Measurements from ENCODE around the gene NPS.

The NPS gene, protein sequence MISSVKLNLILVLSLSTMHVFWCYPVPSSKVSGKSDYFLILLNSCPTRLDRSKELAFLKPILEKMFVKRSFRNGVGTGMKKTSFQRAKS

DNA sequence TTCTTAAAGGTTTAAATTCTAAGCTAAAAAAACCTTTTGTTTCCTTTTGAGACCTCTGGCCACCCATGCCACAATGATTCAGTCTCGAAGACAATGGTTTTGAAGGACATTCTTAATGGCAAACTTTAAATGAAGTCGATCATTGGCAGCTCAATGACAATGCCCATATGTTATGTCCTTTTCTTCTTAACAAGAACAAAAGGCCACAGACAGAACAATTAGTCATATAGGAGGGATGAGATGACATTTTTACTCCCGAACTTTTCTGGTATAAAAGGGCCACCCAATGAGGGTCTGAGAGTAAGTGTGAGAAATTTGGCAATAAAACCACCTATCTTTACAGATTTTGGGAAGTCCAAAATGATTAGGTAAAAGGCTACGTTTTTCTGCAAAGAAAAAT, at the start of gene NPS:
TSS of gene NPS (plus strand) at position 301 of the 400 bp plus-strand sequence. CDS start at position 361, 60 bp downstream.
- no peak for FAIRE-seq

DNA sequence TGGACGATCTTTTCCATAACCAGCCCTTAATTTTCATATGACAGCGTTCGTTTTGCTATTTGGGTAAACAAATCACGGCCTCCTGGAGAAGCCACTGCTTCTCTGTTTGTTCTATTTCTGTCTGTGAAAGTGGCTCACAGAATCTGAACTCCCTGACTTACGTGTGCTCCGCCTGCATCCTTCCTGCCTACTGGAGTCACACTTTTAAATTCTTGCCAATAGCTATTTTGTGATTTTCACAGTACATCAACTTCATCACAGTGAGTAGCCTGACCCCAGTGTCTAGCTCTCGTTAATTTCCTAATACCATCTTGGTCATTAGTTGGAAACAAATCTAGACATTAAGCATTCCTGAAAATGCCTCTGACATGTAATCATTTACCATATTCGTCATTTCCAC, 49.0 kb upstream of the NPS start:
- no peak for FAIRE-seq

DNA sequence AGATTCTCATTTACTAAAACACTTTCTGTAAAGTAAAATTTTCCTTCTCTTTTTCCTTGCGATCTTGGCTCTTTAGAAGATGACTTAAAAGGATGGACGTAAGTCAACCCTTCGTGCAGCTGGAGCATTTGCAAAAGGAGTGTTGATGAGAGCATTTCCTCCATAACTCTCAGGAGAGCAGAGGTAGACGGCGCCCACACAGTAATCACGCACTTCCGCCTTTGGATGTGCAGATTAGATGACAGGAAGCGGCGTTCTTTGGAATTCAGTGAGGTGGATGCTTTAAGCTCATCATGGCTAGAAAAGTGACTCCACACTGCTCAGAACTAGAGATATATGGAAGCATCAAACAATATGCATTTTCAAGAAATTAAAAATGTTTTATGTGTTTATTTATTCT, 43.0 kb upstream of the NPS start:
- FAIRE-seq: no peak

DNA sequence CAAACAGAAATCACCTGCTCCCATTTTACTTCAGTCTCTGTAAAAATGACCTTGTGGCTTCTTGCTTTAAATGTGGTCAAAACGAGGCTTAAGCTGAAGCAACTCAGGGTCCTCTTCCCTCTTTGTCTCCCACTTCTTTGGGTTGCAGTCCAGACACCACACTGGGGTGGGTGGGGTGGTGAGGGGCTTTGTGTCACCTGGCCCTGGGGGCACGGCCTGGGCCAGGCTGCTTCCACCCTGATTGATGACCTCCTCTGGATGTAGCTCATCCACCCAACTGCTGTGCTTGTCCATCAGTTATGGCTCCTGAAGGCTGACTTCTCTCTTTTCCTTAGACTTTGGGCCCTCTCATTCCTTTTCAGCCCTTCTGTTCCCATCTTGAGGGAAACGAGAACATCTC, 26.8 kb upstream of the NPS start:
- no peak for FAIRE-seq

DNA sequence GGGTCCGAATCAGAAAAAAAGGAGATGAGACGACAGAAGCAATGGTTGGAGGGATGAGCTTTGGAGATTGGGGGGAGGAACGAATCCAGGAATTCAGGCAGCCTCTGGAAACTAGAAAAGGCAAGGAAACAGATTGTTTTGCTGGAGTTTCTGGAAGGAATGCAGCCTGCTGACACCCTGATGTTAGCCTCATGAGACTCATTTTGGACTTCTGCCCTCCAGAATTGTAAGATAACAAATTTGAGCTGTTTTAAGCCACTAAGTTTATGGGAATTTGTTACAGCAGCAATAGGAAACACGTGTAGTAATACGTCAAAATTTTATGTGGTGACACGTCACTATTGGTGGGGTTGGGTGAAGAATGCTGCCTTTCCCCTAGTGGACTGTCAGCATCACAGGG, 25.6 kb upstream of the NPS start:
- FAIRE-seq: no peak

DNA sequence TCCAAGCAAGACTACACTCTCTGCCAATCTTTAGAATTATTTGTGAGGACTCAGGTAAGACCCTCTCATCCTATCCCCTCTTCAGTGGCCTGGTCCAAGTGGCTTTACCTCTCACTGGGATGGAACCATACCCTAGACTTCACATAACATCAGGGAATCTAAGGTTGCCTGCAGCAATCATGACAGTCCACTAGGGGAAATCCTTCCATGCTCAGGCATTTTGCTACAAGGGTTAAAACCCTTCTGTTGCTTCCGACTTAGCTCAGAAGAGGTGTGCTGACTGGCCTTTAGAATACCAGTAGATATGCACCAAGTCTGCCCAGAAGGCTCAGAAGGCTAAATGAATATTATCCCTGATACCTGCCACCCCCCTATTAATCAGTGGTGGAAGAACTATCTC, 24.9 kb upstream of the NPS start:
- FAIRE-seq: no peak

DNA sequence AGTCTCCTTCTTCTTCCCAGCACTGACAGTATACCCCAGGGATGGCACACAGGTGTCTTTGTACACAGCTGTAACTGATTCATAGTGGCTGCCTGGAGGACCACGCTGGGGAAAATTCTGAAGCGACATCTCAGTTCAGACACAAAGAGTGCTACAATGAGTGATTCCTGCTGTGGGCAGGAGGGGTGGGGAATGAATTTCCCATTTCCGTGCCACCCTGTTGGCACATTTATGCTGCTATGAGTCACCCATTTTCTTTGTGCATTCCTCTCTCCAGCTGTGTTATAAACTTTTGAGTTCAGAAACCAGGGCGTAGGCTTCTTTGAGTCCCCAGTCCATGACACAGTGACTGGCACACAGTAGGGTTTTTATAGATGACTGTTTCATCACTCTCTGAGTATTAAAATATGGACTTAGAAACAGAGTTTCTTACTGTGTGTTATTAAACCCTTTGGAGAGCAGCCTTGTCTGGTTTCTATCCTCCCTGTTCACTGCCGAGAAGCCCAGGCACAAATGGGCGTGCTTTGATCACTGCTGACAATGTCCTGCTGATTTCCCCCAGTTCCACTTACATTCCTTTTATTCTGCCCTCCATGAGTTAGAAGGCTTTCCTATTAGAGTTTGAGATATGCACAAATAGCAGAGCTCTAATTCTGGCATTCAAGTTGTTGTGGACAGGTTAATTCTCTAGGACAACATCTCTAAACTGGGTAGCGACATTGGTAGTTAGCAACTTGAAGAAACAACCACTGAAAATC, 24.0 kb upstream of the NPS start:
- no peak for FAIRE-seq

DNA sequence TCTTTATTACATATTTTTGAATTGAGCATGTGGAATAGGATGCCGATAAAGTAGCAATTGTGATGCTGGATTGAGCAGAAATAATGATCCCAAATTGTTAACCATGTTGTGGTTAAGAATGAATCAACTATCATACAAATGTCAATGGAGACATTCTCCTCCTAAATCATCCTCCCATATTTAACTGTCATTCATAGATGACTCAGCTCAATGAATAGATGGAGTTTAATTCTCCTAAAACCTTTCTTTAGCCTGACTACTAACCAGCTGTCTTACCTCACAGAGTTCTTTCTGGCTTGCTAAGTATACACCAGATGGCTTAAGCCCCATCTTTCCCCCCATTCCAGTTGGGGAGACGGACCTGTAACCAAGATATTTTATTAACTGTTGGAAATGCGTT, 23.4 kb upstream of the NPS start:
- FAIRE-seq: no peak

DNA sequence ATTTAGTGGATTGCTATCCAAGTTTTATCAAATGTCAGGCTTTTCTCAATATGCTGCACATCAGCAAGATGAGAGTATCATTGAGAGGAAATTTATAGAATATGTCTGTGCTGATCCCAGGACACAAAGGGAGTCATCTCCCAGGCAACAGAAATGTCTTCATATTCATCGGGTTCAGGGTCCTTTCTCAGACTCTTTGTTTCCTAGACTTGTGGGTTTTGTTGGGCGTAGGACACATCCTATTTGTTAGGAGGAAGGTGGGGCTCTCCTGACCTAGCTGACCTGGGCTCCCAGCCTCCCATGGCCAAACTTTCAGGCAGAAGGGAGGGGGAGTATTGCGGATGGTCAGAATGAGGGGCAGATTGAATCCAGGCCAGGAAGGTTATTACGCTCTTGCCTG, 22.9 kb upstream of the NPS start:
- no peak for FAIRE-seq

DNA sequence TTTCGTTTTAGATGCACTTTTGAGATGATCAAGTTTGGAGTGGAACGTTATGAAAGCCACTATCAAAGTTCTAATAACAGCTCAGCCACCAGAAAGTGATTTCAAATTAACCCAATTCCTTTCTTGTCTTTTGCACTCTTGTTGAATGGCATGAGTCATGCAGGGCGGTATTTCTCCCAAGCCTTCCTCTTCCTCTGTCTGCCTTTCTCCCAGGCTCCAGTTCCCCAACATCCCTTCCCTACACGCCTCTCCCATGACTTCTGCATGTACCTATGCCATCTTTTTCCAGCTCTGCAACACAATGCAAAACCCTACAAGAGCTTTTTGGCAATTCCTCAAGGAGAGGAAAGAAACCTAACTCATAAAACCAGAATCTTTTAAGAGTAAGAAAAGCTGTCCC, 21.8 kb upstream of the NPS start:
- no peak for FAIRE-seq

DNA sequence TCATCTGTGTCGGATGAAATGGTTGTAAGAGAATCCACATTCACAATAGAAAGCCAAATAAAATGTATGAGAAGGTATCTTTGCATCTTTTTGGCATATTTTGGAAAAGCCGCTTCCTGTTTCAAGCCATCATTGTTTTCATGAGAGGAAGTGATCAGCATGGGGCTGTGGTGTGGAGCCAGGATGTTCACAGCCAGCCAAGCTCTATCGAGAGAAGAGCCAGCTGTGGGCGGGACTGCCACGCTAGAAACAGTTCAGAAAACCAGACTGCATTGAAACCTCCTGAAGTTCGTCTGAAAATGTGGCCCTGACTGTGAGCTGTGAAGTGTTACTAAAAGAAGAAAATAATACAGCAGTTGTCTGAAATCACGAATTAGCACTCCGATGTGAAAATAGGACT, 21.2 kb upstream of the NPS start:
- no peak for FAIRE-seq

DNA sequence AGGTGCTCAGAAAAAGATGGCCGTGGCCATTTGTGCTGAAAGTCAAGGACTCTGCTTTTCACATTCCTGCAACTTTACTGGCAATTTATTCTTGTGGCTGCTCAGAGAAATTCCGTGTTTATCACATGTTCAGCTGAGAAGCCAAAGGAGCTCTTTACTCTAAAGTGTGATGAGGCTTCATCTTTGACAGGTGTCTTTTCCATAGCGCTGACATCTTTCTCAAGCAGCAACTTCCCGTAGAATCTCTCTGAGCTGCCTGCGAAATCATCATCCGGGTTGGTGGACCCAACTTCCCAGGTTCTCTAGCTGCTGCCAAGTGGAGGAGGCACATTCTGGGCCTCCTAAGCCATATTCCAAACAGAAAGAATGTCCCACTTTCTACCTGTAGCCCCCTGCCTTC, 16.9 kb upstream of the NPS start:
- FAIRE-seq: no peak

DNA sequence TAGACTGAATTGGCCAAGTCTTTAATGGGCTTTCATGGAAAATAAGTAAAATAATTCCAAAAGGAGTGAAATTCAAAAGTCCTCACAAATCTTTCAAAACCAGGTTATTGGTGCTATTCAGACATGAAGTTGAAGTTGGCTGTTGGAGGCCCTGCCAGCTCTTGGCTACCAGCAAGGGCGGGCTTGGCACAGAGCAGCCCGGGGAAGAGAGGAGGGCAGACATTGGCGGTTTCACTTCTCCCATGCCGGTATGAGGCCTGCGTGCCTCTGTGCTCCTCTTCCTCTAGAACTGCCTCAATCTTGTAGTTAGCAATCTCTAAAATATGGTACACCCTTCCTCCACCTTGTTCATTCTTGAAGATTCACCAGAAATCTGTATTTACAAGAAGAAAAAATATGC, 16.4 kb upstream of the NPS start:
- FAIRE-seq: no peak

DNA sequence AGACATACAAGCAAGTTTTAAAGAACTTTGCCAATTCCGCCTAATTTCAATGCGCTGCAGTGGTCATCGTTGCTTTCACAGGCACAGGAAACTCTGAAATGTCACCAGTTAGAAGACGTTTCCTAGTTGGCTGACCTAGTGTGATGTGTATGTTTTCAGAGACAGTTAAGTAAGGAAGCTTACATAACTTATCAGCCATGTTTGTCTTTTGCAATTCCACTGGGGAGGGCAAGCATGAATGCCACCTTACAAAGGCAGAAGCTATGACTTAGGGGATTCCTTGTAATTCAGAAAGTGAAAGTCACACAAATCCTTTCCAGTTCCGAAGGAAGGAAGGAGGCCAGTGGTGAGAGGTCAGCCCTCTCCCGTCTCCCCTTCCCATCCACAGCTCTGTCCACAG, 15.0 kb upstream of the NPS start:
- no peak for FAIRE-seq

DNA sequence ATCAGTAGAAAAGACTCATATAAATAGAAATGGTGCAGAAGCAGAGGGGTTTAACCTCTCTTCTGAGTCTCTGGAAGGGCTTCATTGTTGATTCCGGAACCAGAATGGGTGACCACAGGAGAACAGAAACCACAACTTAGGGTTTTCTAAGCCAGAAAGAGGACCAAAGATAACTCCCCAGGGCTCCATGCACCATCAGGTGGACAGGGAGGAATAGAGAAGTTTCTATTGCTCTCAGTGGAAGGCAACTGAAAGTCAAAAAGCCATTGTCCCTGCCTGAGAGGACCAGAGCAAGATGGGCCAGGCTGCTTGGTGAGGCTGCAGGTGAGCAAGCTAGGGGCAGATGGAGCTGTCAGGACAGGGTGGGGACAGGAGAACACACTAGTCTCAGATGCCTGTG, 14.6 kb upstream of the NPS start:
- FAIRE-seq: no peak

DNA sequence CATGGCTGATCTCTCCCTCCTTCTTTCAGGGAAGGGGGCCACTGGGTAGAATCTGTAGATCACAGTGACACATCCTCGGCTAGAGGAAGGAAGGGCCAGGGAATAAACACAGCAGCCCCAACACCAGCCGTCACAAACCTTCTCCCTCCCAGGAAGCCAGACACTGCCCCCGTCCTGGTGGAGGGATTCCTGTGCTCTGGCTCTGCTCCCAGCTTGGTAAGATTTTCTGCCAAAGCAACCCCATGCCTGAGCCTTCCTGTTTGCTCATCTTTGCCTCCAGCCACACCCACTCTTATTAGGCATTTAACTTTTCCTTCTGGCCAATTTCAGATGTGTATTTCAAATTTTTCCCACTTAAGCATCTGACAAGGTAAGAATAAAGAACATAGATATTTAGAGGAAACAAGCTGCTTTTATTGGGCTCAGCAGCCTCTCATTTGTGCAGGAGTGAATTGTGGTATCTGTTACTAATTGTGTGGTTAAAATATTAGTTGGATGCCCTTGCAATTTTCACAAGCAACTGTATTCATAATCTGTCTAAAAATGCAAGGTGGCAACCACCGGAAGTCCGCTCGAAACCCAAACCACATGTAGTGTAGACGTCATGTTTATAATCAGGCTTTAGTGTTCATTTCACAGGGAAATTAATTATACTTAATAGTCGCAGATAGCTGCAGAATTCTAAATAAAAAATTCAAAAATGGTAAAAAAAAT, 13.2 kb upstream of the NPS start:
- FAIRE-seq: no peak

DNA sequence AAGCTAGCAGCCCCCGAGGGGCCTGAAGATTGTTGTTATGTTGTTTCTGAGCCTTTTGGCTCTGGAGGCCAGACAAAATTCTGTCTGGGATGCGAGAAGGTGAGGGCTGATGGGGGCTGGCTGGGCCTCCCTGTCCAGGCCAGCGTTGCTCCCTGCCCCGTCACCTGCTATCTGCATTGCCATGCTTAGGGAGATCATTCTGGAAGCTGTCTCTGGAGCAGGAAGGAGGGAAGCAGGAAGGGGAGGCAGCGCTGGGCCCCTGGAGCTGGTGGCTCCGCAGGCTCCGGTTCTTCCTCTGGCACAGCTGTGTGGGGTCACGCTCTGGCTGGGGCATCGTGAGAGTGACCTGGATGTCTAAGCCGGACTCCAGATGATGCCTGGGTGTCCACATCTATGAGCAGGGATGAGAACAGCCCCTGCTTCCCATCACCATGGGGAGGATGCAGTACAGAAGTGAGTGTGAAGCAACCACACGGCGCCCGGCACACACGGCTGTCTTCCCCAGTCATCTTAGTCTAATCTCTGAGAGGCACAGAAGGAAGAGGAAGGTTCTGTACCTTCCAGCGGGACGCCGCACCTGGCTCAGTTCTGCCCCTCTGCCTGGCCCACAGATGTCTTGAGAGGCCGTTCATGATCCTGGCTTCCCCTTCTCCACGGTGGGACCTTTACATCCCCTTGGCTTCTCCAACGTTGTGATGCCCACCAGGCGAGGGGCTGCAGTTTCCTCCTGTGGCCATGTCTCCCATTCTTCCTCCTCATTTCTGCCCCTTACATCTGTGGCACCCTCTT, 11.9 kb upstream of the NPS start:
- FAIRE-seq: no peak

DNA sequence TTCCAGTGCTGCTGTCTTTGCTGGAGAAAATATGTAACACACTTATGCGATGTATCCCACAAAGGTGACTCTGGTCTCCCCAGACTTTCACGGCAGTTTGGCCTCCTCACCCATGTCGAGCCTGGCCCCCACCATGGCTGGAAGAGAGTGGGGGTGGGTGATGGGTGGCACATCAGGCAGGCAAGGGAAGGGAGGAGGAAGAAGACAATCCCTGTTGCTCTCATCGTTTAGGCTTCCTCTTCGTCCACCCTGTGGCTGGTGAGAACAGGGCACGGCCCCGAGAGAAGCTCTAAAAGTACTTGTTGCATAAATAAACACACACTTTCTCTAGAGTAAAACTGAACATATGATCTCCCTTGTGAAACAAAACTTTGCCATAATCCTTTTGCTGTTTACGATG, 11.2 kb upstream of the NPS start:
- no peak for FAIRE-seq

DNA sequence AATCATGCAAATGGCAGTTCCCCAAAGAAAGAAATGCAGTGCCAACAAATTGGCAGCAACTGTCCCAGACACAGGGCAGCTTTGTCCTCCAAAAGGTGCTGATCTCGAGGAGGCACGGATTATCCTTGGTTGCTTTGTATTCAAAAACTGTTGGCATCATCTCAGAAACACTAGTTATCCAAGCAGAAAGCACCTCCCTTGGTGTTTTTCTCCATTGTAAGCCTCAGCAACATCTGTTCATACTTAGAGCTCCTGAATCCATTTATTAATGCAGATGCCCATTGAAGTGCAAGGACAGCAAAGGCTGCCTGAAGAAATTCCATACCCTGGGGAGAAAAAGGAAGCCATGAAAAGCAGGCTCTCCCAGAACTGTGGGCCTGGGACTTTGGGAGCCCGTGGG, 1.1 kb upstream of the NPS start:
- no peak for FAIRE-seq

DNA sequence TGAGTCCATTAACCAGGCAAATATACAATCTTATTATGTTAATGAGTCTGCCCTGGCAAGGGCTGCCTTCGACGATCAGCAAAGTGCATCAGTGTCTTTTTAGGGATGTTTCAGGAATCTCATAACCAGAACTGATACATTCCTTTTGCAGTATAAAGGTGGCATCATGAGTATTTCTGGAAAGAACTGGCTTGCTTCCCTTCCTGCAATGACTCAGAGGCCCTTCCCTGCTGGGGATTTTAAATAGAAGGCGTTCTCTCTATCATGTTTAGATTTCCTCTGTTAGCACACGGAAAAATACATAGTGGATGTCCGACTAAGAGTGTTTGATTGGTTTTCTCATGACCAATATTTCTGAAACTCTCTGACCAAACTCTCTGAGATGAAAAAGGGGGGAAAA, 1.8 kb downstream of the NPS start:
- no peak for FAIRE-seq

DNA sequence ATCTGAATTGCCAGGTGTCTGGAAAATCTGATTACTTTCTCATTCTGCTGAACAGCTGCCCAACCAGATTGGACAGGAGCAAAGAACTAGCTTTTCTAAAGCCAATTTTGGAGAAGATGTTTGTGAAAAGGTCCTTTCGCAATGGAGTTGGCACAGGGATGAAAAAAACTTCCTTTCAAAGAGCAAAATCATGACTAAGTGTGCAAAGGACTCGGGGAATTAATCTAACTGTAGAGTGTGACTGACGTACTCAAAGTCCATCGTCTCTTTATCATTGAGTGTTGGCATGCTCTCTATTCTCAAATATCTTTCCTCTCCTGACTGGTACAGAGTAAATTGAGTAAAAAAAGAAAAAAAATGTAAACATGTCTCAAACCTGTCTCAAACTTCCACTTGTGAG, 3.3 kb downstream of the NPS start:
- FAIRE-seq: no peak

DNA sequence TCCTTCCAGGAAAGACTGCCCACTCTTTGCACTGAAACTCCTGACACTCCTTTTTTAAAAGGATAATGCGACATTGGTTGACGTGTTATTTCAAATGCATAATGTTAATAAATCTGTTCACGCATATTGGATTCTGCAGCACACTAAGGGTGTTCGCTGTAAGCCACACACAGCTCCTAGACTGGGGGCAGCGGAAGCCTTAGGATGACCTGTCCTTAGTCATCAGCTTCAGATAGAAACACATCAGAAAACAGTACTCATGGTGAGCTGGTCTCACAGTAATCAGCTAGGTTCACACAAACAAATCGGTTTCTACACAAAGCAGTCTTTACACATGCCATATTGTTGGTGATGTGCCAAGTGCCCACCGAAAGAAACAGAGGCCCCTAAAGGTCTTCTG, 4.3 kb downstream of the NPS start:
- no peak for FAIRE-seq

DNA sequence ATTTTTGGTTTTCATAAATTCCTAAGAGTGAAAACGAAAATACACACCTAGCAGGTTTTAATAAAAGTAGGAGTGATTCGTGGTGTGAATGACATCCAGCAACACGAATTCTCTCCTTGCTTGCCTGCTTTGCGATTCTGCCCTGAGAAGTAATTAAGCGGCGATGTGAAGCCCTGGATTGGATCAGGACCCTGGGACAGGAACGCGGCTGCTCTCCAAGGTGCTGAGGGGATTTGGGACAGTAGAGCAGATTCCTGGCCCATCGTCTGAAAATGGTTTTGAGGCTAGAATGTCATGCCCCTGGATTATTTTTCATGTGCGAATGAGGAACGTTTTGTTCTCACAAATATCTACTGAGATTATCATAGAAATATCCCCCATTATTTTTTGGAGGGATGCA, 7.8 kb downstream of the NPS start:
- FAIRE-seq: no peak

DNA sequence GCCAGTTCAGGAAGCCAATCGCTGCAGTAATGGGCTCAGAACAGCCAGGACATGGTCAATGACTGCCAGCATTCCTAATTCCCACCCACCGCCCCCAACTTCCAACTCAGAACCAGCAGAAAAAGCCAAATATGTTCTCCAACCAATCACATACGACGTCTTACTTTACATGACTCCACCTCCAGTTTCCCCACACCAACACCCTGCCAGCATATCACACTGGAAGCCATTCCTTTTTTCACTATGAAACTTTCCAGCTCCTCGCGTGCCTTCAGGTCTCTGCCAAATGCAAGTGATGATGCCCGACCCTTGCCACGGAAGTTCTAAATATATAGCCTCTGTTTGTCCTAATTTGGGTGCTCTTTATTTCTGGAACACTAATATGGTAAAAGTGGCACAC, 12.5 kb downstream of the NPS start:
- no peak for FAIRE-seq
